ENCODE measurements around the gene CTBP2. TPM values are rescaled to one million over a fixed set of nuclear protein-coding genes. Genes with fewer than 3 reads are reported as not detected.

Gene CTBP2
- total RNA-seq, 4 donors from 2014 or later: 41.8 to 55.9 (median 47.1) TPM

DNA sequence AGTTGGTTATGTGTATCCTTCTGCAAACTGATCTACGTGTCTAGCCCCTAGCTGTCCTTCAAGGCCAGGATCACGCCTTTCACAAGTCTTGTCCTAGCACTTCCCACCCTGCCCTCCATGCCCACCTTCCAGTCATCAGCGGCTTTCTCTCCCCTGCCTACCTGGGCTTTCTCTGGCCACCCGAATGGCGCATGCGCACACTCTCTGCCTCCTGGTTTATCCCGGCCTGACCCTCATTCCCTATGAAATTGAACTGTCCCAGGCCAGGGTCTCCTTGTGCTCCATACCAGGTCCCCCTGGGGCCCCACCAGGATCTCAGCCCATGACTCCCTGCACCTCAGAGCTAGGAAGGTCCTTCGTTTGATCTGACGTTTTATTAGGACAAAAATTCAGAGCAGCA, 31.6 kb upstream of the CTBP2 start:
- 78 to 90% methylated on average over 7 to 8 of the region's 9 CpGs for WGBS, 2 donors
- Histone ChIP-seq H3K9me3 (no peaks in the 10 kb centered on the region), H3K36me3 (no peaks in the 10 kb centered on the region), H3K27ac (no peak overlapping the region), H3K4me3 (no peak overlapping the region), H3K4me1 (no peaks in the 10 kb centered on the region), H3K27me3 (peaks cover 0 to 27% (median 0%) of the 10 kb centered on the region in 4 donors)
- DNase-seq: no peak
- intact Hi-C loops (cut with DNase I): no loop called here
- TF ChIP-seq, protein P1, sequence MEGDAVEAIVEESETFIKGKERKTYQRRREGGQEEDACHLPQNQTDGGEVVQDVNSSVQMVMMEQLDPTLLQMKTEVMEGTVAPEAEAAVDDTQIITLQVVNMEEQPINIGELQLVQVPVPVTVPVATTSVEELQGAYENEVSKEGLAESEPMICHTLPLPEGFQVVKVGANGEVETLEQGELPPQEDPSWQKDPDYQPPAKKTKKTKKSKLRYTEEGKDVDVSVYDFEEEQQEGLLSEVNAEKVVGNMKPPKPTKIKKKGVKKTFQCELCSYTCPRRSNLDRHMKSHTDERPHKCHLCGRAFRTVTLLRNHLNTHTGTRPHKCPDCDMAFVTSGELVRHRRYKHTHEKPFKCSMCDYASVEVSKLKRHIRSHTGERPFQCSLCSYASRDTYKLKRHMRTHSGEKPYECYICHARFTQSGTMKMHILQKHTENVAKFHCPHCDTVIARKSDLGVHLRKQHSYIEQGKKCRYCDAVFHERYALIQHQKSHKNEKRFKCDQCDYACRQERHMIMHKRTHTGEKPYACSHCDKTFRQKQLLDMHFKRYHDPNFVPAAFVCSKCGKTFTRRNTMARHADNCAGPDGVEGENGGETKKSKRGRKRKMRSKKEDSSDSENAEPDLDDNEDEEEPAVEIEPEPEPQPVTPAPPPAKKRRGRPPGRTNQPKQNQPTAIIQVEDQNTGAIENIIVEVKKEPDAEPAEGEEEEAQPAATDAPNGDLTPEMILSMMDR (IDR thresholded peaks at IDR 0.05): no peak
- no peak for TF ChIP-seq POLR2A (IDR thresholded peaks at IDR 0.05)

DNA sequence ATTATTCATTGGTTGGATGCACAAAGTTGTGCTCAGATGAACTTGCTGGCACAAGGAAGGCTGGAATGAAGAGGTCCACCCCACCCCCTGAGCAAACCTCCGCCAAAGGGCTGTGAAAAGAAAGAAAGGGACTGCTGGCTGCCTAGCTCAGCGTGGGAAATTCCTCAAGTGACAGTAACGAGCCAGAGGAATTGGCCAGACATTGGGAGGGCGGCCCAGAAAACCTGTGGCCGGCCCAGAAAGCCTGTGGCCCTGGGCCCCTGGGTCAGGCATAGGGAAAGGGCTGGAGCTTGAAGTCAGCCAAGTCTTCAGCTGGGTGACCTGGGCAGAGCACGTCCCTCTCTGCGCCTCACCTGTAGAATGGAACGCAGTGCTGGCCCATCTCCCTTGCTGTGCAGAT, 30.6 kb upstream of the CTBP2 start:
- no peak for TF ChIP-seq POLR2A (IDR thresholded peaks at IDR 0.05)
- TF ChIP-seq, protein P1 (IDR thresholded peaks at IDR 0.05): no peak
- H3K27ac ChIP-seq: no peak overlapping the region
- H3K27me3 ChIP-seq: peaks cover 0 to 38% (median 0%) of the 10 kb centered on the region in 4 donors
- 64 to 72% methylated on average over 6 to 8 of the region's 8 CpGs for WGBS, 2 donors
- H3K36me3 ChIP-seq: no peaks in the 10 kb centered on the region
- no peaks in the 10 kb centered on the region for H3K9me3 ChIP-seq
- intact Hi-C loops (cut with DNase I): no loop called here
- DNase-seq: no peak
- H3K4me1 ChIP-seq: no peaks in the 10 kb centered on the region
- H3K4me3 ChIP-seq: no peak overlapping the region

DNA sequence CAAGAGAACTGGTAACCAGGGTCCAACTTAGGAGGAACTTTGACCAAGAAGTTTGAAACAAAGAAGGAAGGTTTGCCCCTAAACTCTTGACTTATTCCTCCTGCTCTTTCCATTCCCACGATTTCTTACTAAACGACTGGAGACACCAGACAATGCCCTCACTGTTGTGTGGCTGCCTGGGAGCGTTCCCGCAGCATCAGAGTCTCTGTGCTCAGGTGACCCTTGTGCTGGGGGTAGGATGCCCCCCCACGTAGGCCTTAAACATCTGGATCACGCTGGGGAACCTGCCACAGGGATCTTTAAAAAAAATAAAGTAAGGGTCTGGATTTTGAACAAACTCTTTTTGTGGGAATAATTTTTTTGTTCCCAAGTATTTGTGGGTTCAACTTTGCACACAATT, 30.1 kb upstream of the CTBP2 start:
- Histone ChIP-seq H3K4me1 (no peaks in the 10 kb centered on the region), H3K27ac (no peak overlapping the region), H3K4me3 (no peak overlapping the region), H3K27me3 (peaks cover 0 to 39% (median 0%) of the 10 kb centered on the region in 4 donors), H3K36me3 (no peaks in the 10 kb centered on the region), H3K9me3 (no peaks in the 10 kb centered on the region)
- intact Hi-C loops (cut with DNase I): no loop called here
- no peak for DNase-seq
- 56 to 65% methylated on average over 5 to 6 of the region's 6 CpGs for WGBS, 2 donors
- TF ChIP-seq, protein P1 (IDR thresholded peaks at IDR 0.05): no peak
- no peak for TF ChIP-seq POLR2A (IDR thresholded peaks at IDR 0.05)

DNA sequence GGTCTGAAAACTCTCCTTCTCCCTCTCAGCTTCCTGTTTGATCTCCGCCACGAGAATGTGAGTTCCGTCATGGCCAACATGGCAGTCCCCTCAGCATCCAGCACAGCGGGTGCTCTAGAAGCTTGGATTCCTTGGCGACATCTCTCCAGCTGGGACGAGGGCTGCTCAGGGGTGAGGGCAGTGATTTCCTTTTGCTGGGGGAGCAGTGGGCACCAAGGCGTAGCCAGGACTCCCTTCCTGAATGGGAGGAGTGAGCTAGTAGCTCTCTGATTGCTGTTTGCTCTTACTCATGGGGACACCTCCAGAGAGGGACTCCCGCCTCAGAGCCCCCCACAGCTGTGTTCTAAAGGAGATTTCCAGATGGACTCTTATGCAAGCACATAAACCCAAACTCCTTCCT, 28.8 kb upstream of the CTBP2 start:
- no peaks in the 10 kb centered on the region for H3K4me1 ChIP-seq
- H3K27ac ChIP-seq: no peak overlapping the region
- no peaks in the 10 kb centered on the region for H3K36me3 ChIP-seq
- intact Hi-C loops (cut with DNase I): no loop called here
- WGBS, 2 donors: 79 to 83% methylated on average over 5 to 7 of the region's 8 CpGs
- no peak for DNase-seq
- no peaks in the 10 kb centered on the region for H3K9me3 ChIP-seq
- peaks cover 0 to 39% (median 0%) of the 10 kb centered on the region in 4 donors for H3K27me3 ChIP-seq
- TF ChIP-seq, protein P1 (IDR thresholded peaks at IDR 0.05): no peak
- no peak for TF ChIP-seq POLR2A (IDR thresholded peaks at IDR 0.05)
- no peak overlapping the region for H3K4me3 ChIP-seq

DNA sequence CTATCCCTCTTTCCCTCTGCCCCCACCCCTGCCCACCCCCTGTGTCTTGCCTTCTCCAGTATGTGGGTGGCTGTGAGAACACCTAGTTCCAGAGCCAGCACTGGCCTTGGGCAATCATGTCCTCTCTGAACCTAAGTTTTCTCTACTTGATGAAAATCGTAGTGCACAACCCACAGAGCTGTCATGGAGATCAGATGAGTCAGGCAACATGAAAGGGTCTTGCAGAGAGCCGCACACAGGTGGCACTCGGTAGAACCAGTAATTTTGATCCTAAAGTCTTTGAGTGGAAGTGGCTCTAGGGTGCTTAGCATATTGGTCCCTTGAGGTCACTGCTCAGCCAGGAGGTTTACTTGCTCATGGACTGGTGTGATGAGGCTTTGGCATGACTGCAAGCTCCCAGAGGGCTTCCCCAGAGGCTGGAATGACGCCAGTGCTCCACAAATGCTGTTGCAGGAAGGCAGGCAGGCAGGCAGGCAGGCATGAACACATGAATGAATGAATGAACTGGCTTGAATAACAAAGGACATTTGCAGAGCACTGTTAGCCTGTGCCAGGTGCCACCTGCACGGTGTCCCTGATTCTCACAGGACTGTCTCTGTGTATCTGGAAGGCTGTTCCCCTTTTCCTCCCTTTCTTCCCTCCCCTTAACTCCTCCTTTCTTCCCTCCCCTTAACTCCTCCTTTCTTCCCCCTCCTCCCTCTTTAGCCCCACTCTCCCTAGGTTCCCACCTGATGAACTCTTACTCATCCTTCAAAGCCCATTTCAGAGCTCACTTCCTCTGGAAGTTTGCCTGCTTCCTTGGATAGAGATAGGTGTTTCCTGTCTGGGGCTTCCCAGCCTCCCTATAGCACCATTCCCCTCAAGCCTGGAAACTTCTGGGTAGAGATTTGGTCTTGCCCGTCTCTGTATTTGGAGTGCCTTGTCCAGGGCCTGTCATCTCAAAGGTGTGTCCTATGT, 27.2 kb upstream of the CTBP2 start:
- no peak overlapping the region for H3K27ac ChIP-seq
- no peaks in the 10 kb centered on the region for H3K4me1 ChIP-seq
- peaks cover 0 to 39% (median 0%) of the 10 kb centered on the region in 4 donors for H3K27me3 ChIP-seq
- no peaks in the 10 kb centered on the region for H3K9me3 ChIP-seq
- no peak overlapping the region for H3K4me3 ChIP-seq
- 74 to 77% methylated on average over 2 to 6 of the region's 6 CpGs for WGBS, 2 donors
- DNase-seq: no peak
- H3K36me3 ChIP-seq: no peaks in the 10 kb centered on the region
- intact Hi-C loops (cut with DNase I): no loop called here
- TF ChIP-seq, protein P1 (IDR thresholded peaks at IDR 0.05): no peak
- TF ChIP-seq POLR2A (IDR thresholded peaks at IDR 0.05): no peak
